Neural progenitor cell (in vitro differentiated cells): ENCODE results near the gene IGSF9.

ENCODE experiments used
- EZH2 ChIP-seq: fragments of 200-600 bp; sonication (generic); IDR thresholded peaks from 2 replicates; pipeline ENCODE4 v1.6.1; 2017; ENCODE audit warnings: antibody characterized with exemption, mild to moderate bottlenecking, moderate library complexity
- TF ChIP-seq, protein P1 (sequence below): fragments of 200-600 bp; sonication (generic); IDR thresholded peaks from 2 replicates; pipeline ENCODE4 v1.5.1; 2017; ENCODE audit warnings: antibody characterized with exemption, mild to moderate bottlenecking

DNA sequence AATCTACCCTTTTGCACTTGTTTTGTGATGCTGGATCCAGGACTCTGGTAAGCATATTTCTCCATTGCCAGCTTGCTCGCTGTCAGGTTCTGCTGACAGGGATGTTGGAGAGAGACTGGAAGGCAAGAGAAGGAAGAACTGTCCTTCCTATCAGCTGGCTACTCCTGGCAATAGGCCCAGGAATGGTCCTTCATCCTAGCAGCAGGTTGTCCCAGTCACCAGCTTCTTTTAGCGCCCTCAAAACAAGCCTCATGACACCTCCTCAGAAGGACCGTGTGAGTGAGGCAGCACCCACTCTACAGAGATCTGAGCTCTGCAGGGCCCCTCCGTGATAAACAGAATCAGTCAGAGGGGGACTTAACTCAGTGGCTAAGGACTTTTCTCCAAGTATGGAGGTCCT lies 41.8 kb upstream of the IGSF9 start:
- TF ChIP-seq, protein P1, sequence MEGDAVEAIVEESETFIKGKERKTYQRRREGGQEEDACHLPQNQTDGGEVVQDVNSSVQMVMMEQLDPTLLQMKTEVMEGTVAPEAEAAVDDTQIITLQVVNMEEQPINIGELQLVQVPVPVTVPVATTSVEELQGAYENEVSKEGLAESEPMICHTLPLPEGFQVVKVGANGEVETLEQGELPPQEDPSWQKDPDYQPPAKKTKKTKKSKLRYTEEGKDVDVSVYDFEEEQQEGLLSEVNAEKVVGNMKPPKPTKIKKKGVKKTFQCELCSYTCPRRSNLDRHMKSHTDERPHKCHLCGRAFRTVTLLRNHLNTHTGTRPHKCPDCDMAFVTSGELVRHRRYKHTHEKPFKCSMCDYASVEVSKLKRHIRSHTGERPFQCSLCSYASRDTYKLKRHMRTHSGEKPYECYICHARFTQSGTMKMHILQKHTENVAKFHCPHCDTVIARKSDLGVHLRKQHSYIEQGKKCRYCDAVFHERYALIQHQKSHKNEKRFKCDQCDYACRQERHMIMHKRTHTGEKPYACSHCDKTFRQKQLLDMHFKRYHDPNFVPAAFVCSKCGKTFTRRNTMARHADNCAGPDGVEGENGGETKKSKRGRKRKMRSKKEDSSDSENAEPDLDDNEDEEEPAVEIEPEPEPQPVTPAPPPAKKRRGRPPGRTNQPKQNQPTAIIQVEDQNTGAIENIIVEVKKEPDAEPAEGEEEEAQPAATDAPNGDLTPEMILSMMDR = no peak
- no peak for TF ChIP-seq EZH2
